Activated naive CD4-positive, alpha-beta T cell treated with anti-CD3 and anti-CD28 coated beads, Interleukin-2, amount 10 ng/mL, durations not matched to agents 7 days and 5 days (primary cell): ENCODE measurements around the gene TRIM44.
"Not testable (repeated sequence)": the region's sequence is repeated elsewhere in the genome, so short reads cannot be mapped to it uniquely, and the experiment has no call there.

Experiments used
- CTCF ChIA-PET: fragments of 350-600 bp; sonication (Branson Sonifier 250); formaldehyde crosslinking; loops from one replicate; lab custom pipeline; 2021; ENCODE audit warnings: antibody characterized with exemption; lab: Charles Lee
- DNase-seq: peaks from one replicate; pipeline ENCODE4 v3.0.0-alpha.2; 2020
- H3K27ac Mint-ChIP-seq: one replicate; pipeline ENCODE4 v1.8.0; 2021; ENCODE audit warnings: mild to moderate bottlenecking, moderate library complexity, mixed read lengths
- H3K27me3 Mint-ChIP-seq: one replicate; pipeline ENCODE4 v1.8.0; 2021; ENCODE audit warnings: mild to moderate bottlenecking, mixed read lengths
- H3K36me3 Mint-ChIP-seq: one replicate; pipeline ENCODE4 v1.8.0; 2021; ENCODE audit warnings: mixed read lengths
- H3K4me1 Mint-ChIP-seq: one replicate; pipeline ENCODE4 v1.8.0; 2021; ENCODE audit warnings: mixed read lengths
- H3K4me3 Mint-ChIP-seq: one replicate; pipeline ENCODE4 v1.8.0; 2021; ENCODE audit warnings: mild to moderate bottlenecking, moderate library complexity, mixed read lengths
- H3K9me3 Mint-ChIP-seq: one replicate; pipeline ENCODE4 v1.8.0; 2021; ENCODE audit warnings: mixed read lengths

The TRIM44 gene

DNA sequence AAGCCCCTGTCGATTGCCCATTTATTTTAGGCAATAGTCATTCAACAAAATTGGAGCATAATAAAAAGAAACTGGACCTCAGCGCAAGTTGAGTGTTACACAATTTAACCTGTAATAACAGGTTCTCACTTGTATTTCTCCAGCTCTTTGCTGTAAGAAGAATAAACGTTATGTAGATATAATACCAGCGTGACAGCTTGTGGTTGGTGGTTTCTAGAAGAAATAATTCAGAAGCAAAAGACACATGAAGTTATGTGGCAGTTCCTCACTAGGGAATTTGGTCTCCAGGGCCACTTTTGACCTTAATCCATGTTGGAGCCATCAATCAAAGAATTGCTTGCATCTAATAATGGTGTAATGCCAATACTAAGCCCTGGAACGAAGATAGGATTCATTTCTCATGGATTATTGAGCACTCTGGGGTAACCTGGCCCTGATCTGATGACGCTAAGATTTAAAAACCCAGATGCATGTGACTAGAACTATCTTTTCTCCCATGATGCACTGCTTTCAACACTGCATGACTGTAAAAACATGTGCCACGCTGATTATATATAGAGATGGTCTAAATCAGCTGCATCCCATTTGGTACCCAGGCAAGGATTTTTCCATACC, 151.6 kb downstream of the TRIM44 start:
- no peaks in the 10 kb centered on the region for H3K4me1 Mint-ChIP-seq
- H3K4me3 Mint-ChIP-seq, result no peak overlapping the region
- no peak overlapping the region for H3K27ac Mint-ChIP-seq
- DNase-seq, result no peak
- H3K27me3 Mint-ChIP-seq, result no peaks in the 10 kb centered on the region
- H3K36me3 Mint-ChIP-seq, result no peaks in the 10 kb centered on the region
- no peaks in the 10 kb centered on the region for H3K9me3 Mint-ChIP-seq
- CTCF ChIA-PET, result interaction anchor here (4.9 kb wide), 1 partner anchor 8 kb away, joined by 19 read pairs; no protein-coding TSS in a partner anchor

GRCh38 chr11:35814720-35815305, 152.2 kb downstream of the TRIM44 start:
- no peaks in the 10 kb centered on the region for H3K36me3 Mint-ChIP-seq
- no peak overlapping the region for H3K27ac Mint-ChIP-seq
- H3K9me3 Mint-ChIP-seq, result no peaks in the 10 kb centered on the region
- no peaks in the 10 kb centered on the region for H3K4me1 Mint-ChIP-seq
- DNase-seq, result no peak
- no peak overlapping the region for H3K4me3 Mint-ChIP-seq
- CTCF ChIA-PET, result no interaction called here
- H3K27me3 Mint-ChIP-seq, result no peaks in the 10 kb centered on the region

DNA sequence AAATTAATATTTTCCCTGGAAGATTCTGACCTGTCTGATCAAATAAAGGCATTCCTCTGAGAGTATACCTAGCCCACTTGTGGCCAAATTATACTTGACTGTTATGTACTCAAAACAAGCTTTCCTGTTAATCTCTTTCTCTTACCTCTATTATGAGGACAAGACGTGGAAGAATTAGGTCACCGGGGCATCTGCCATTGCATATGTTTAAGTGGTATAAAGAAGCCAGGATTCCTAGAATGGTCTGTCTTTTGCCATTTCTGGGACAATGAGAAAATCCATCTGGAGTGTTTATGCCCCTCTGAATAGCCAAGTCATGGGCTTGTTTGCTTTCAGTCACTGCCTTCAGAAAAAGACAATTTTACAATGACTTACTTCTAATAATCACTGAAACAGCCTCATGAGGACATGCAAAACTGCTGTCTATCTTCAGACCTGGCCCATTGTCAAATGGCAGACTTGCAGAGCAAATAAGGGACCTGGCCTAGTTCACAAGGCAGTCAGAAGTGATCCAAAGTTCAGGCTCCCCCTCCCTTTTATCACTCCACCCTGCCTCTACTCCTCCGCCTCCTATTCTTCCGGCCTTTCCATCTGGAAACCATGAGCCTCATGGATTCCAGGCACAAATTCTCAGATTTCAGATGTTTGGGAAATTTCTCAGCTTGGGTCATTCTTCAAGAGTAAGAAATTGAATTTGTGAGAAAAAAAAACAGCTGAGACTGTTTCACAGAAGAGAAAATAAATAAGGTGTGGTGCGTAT, 153.2 kb downstream of the TRIM44 start:
- no peak overlapping the region for H3K27ac Mint-ChIP-seq
- H3K27me3 Mint-ChIP-seq, result no peaks in the 10 kb centered on the region
- no peak overlapping the region for H3K4me3 Mint-ChIP-seq
- CTCF ChIA-PET, result no interaction called here
- no peaks in the 10 kb centered on the region for H3K36me3 Mint-ChIP-seq
- no peaks in the 10 kb centered on the region for H3K9me3 Mint-ChIP-seq
- no peak for DNase-seq
- H3K4me1 Mint-ChIP-seq, result no peaks in the 10 kb centered on the region

GRCh38 chr11:35820614-35821013, 158.0 kb downstream of the TRIM44 start:
- CTCF ChIA-PET, result interaction anchor here (2.2 to 3.0 kb wide), 4 partner anchors 9 to 446 kb away, joined by 12 to 24 read pairs (median 18); no protein-coding TSS in a partner anchor
- Mint-ChIP-seq H3K27ac (no peak overlapping the region), H3K27me3 (peaks cover 6% of the 10 kb centered on the region), H3K4me1 (peaks cover 10% of the 10 kb centered on the region), H3K36me3 (no peaks in the 10 kb centered on the region), H3K4me3 (no peak overlapping the region), H3K9me3 (no peaks in the 10 kb centered on the region)
- DNase-seq, result no peak

DNA sequence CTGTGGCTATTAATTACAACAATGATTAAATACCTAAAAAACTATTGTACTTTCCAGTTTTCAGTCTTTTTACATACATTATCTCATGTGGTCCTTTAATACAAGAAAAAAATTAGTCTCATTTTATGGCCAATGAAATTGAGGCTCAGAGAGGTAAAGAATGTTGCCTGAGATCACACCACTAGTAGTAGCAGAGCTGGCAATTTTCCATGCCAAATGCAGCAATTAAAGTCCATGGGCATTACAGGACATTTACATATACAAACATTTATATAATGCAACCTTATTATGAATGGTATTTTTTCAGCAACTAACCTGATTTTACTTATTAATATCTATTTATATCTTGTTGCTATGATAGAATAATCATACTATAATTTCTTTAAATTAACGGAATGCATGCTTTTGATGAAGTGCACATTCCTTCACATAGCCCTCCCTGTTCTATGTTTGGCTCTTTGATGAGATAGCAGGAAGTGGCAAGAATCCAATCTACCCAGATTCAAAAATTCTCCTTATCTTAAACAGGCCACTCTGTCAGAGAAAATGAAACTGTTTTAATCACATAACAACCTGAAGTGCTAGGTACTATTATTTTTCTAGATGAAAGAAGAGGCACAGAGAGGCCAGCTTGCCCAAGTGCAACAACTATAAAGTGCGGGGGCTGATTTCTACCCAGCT, 160.4 kb downstream of the TRIM44 start:
- Mint-ChIP-seq H3K4me1 (peaks cover 10% of the 10 kb centered on the region), H3K27me3 (peaks cover 11% of the 10 kb centered on the region), H3K36me3 (no peaks in the 10 kb centered on the region), H3K9me3 (no peaks in the 10 kb centered on the region), H3K27ac (no peak overlapping the region), H3K4me3 (no peak overlapping the region)
- no peak for DNase-seq
- CTCF ChIA-PET, result interaction anchor here (0.6 to 3.0 kb wide), 27 partner anchors 8 to 670 kb away, joined by 3 to 24 read pairs (median 4); partner anchors contain the start of gene FJX1

DNA sequence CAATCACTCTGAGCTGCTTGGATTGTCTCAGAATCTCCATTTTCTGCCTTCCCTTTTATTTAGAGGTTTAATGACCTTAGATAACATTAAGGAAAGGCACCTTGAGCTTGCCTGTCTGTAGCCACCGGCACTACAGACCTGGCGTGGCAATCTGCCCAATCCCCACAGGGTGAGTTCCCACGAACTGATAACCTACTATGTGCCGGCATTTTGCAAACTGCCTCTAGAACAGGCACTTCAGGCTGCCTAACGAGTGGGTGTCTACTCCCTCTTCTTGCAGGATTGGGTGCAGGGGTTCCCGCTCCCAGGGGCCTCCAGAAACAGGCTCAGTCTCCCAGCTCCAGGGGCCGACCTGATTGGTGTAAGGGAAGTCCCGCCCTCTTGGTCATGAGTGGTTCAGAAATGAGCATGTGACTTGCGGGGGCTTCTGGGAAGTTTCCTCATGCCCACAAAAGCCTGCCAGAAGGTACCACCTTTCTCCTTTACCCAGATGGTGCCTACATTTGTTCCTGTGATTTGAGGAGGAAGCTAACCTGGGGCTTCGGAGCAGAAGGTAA, 161.2 kb downstream of the TRIM44 start:
- no peaks in the 10 kb centered on the region for H3K36me3 Mint-ChIP-seq
- H3K9me3 Mint-ChIP-seq, result no peaks in the 10 kb centered on the region
- peaks cover 10% of the 10 kb centered on the region for H3K4me1 Mint-ChIP-seq
- DNase-seq, result no peak
- CTCF ChIA-PET, result interaction anchor here (2.4 kb wide), 1 partner anchor 208 kb away, joined by 16 read pairs; no protein-coding TSS in a partner anchor
- H3K4me3 Mint-ChIP-seq, result no peak overlapping the region
- no peak overlapping the region for H3K27ac Mint-ChIP-seq
- peaks cover 11% of the 10 kb centered on the region for H3K27me3 Mint-ChIP-seq

GRCh38 chr11:35825386-35825785, 162.8 kb downstream of the TRIM44 start:
- Mint-ChIP-seq H3K4me3 (no peak overlapping the region), H3K4me1 (peaks cover 10% of the 10 kb centered on the region), H3K27me3 (peaks cover 11% of the 10 kb centered on the region), H3K27ac (no peak overlapping the region), H3K36me3 (no peaks in the 10 kb centered on the region), H3K9me3 (no peaks in the 10 kb centered on the region)
- CTCF ChIA-PET, result interaction anchor here (1.2 kb wide), 1 partner anchor 22 kb away, joined by 3 read pairs; no protein-coding TSS in a partner anchor
- no peak for DNase-seq

DNA sequence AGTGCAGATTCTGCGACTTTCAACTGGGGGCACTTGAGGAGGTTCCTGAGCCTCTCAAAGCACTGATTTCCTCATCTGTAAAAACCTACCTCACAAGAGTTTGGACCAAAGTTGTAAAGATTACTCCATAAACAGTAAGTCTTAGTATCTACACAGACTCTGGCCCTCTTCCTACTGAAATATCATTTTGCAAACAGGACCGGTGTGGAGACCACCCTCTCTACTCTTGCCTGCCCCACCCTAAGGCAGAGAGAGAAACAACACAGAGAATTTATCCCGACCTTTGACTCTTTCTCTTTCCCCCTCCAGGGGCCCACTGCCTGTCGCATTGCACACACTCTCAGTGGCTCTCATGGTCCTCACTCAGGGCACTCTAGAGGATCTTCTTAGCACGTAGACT, 163.4 kb downstream of the TRIM44 start:
- Mint-ChIP-seq H3K9me3 (no peaks in the 10 kb centered on the region), H3K36me3 (no peaks in the 10 kb centered on the region), H3K4me1 (peaks cover 10% of the 10 kb centered on the region), H3K27me3 (peaks cover 11% of the 10 kb centered on the region), H3K27ac (no peak overlapping the region), H3K4me3 (no peak overlapping the region)
- CTCF ChIA-PET, result no interaction called here
- DNase-seq, result no peak

DNA sequence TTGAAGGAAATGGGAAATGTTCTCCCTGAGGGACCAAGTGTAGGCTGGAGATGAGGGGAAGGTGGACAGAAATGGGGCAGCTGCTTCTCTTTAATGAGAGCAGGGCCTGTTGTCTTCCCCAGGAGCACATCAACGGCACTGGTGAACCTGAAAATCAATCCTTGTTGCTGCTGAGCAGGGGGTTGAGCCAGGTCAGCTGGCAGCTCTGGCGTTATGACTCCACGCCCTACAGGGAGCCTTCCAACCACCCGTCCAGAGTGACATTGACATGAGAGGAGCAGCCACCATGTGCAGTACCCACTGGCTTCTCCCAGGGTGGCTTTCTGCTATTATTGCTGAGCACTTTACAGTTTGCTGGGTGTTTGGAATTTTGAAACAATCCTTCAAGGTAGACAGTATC, 164.4 kb downstream of the TRIM44 start:
- no peak overlapping the region for H3K27ac Mint-ChIP-seq
- H3K4me1 Mint-ChIP-seq, result peaks cover 5% of the 10 kb centered on the region
- no peak for DNase-seq
- H3K36me3 Mint-ChIP-seq, result no peaks in the 10 kb centered on the region
- peaks cover 8% of the 10 kb centered on the region for H3K27me3 Mint-ChIP-seq
- no peaks in the 10 kb centered on the region for H3K9me3 Mint-ChIP-seq
- no peak overlapping the region for H3K4me3 Mint-ChIP-seq
- CTCF ChIA-PET, result no interaction called here

- no peak overlapping the region for H3K4me3 Mint-ChIP-seq
- H3K27me3 Mint-ChIP-seq, result peaks cover 7% of the 10 kb centered on the region
- H3K4me1 Mint-ChIP-seq, result no peaks in the 10 kb centered on the region
- H3K9me3 Mint-ChIP-seq, result no peaks in the 10 kb centered on the region
- no peak overlapping the region for H3K27ac Mint-ChIP-seq
- DNase-seq, result no peak
- H3K36me3 Mint-ChIP-seq, result no peaks in the 10 kb centered on the region
- CTCF ChIA-PET, result interaction anchor here (1.3 kb wide), 1 partner anchor 14 kb away, joined by 5 read pairs; no protein-coding TSS in a partner anchor
These were observed 173.6 kb downstream of the TRIM44 start for GRCh38 chr11:35836205-35836604.

- no peaks in the 10 kb centered on the region for H3K9me3 Mint-ChIP-seq
- no peaks in the 10 kb centered on the region for H3K36me3 Mint-ChIP-seq
- peaks cover 7% of the 10 kb centered on the region for H3K27me3 Mint-ChIP-seq
- no peak for DNase-seq
- CTCF ChIA-PET, result no interaction called here
- no peak overlapping the region for H3K27ac Mint-ChIP-seq
- no peak overlapping the region for H3K4me3 Mint-ChIP-seq
- no peaks in the 10 kb centered on the region for H3K4me1 Mint-ChIP-seq
These were observed 175.5 kb downstream of the TRIM44 start for GRCh38 chr11:35838071-35838470.

DNA sequence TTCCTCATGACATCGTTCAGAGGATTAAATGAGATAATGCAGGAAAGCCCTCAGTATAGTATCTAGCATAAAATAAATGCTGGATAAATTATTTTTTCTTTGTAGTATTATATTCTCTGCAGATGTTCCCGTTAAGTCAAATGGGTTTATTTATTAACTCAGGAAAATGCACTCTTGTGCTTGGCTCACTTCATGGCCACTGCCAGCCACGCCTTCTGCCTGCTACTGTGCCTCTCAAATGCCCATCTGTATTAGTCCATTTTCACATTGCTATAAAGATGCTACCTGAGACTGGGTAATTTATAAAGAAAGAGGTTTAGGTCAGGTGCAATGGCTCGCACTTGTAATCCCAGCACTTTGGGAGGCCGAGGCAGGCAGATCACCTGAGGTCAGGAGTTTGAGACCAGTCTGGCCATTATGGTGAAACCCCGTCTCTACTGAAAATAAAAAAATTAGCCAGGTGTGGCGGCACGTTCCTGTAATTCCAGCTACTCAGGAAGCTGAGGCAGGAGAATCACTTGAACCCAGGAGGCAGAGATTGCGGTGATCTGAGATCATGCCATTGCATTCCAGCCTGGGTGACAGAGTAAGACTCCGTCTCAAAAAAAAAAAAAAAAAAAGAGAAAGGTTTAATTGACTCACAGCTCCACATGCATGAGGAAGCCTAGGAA, 176.3 kb downstream of the TRIM44 start:
- not testable (repeated sequence) for H3K4me3 Mint-ChIP-seq, H3K27me3 Mint-ChIP-seq

GRCh38 chr11:35839368-35840161, 177.0 kb downstream of the TRIM44 start:
- DNase-seq, result no peak
- Mint-ChIP-seq H3K4me3 (no peak overlapping the region), H3K27ac (no peak overlapping the region), H3K9me3 (no peaks in the 10 kb centered on the region), H3K36me3 (no peaks in the 10 kb centered on the region), H3K4me1 (no peaks in the 10 kb centered on the region), H3K27me3 (peaks cover 7% of the 10 kb centered on the region)
- CTCF ChIA-PET, result interaction anchor here (1.6 kb wide), 1 partner anchor 17 kb away, joined by 3 read pairs; no protein-coding TSS in a partner anchor

More for the DNA sequence above, 176.3 kb downstream of the TRIM44 start:
- H3K9me3 Mint-ChIP-seq, H3K27ac Mint-ChIP-seq, H3K4me1 Mint-ChIP-seq, DNase-seq, CTCF ChIA-PET, H3K36me3 Mint-ChIP-seq: not testable (repeated sequence)
